Stimulated activated CD4-positive, alpha-beta T cell treated with anti-CD3 and anti-CD28 coated beads, Interleukin-15, amount 100 ng/mL, for 48 hours (primary cell): ENCODE results near the gene CDK2AP2.
"Not testable (repeated sequence)": the region's sequence is repeated elsewhere in the genome, so short reads cannot be mapped to it uniquely, and the experiment has no call there.

Experiments used
- DNase-seq, 2 donors: peaks; one replicate each; pipeline ENCODE4 v3.0.0-alpha.2; 2020; ENCODE audit warnings: low read depth in 2 of 2

Gene CDK2AP2

DNA sequence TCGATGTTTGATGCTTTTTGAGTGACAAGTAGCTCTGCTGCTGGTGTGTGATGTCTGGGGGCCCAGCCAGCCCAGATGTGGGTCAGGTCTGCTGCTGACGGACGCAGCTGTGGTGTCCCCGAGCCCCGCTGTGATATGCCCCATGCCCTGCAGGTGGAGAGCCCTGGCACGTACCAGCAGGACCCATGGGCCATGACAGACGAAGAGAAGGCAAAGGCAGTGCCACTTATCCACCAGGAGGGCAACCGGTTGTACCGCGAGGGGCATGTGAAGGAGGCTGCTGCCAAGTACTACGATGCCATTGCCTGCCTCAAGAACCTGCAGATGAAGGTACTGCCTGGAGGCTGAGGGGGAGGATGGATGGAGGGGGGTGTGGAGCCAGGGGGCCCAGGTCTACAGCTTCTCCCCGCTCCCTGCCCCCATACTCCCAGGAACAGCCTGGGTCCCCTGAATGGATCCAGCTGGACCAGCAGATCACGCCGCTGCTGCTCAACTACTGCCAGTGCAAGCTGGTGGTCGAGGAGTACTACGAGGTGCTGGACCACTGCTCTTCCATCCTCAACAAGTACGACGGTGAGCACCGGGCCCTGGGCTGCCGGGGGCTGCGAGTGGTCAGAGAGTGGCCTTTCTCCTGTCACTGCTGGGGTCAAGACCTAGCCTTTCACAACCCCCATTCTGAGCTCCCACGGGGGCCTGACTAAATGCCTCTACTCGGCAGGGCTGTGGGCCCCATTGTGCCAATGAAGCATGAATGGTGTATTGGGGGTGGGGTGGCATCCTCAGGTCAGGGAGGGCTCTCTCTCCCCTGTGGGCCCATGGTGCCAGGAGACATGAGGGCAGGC lies 17.9 kb downstream of the CDK2AP2 start:
- no peak for DNase-seq

GRCh38 chr11:67489203-67489884 lies 18.6 kb downstream of the CDK2AP2 start:
- DNase-seq = no peak

GRCh38 chr11:67486481-67487195 lies 21.3 kb downstream of the CDK2AP2 start:
- DNase-seq = peak in 1 of 2 donors; percentile 62

GRCh38 chr11:67485873-67486361 lies 22.0 kb downstream of the CDK2AP2 start:
- peak in 1 of 2 donors; percentile 64 for DNase-seq

- peak in 1 of 2 donors; percentile 72 for DNase-seq
Measured at GRCh38 chr11:67484847-67485311, 23.1 kb downstream of the CDK2AP2 start.

DNA sequence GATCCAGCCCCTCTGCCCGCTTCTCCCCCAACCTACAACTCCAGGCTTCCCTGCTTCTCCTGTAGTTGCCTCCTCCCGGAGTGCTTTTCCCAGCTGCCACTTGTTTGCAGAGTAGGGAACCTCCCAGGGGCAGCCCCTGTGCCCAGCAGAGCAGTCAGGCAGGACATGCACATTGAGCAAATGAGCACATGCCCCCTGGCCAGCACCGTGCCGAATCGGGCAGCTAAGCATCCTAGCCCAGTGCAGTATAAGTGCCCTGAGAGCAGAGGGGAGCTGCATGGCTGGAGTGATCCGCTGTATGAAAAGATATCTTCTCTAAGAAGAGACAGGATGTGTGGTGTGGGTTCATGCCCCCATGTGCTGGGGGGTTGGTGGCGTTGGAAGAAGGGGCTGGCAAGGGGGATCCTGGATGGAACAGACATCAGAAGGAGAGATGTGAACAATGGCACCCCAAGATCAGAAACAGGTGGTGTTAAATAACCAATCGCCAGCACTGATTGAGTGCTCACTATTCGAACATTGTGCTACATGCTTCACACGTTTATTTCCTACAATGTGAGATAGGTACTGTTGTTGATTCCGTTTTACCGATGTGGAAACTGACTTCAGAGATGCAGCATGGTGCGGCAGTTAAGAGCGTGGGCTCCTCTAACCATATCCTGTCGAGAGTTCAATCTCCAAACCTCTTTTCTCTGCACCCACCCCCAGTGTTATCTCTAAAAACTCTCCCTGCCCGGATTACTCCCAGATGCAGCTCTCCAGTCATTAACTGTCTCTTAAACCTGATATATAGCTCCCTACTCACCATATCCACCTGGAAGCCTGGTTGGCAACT lies 23.9 kb downstream of the CDK2AP2 start:
- peak in 1 of 2 donors; percentile 49 for DNase-seq

DNA sequence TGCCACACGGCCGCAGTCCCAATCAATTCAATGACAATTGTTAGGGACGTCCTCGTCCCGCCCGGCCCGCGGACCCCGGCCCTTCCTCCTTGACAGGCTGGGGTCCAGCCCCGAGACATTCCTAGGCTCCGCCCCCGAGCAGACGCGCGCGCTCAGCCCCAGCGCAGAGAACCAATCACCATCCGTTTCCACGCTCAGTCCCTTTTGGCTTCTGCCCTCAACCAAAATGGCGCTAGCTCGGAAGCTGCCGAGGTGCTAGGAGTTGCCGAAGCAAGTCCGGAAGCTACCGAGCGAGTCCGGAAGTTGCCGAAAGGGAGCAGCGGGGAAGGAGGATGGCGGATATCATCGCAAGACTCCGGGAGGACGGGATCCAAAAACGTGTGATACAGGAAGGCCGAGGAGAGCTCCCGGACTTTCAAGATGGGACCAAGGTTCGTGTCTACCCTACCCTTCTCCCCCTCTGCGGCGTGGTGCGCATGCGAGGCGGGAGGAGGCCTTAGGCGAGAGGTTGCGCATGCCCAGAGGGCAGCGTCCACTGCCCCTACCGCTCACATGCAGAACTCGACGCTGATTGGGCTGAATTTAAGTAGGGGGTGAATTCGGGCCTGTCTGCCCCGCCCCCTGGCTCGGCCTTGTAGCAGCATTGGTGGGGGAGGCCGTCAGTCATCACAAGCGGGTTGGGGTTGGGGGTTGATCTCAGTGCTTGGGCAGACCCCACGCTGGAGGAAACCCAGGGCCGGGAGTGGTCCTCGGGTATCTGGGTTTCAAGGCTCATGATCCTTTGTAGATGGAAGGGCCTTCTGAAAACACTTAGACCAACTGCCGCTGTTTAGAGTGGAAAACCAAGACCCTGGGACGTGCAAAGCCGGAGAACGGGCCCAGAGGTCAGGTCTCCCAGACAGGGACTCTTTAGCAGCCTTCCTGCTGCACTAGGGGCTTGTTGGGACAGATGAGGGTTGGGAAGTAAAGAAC lies 24.8 kb downstream of the CDK2AP2 start, which contains the start of gene AIP:
Gene AIP, plus strand, starts transcription at position 200 of the 972 bp plus-strand sequence. Its CDS starts 133 bp downstream, at position 333.
- DNase-seq = peak; percentile 97 to 98

- DNase-seq = no peak
Measured at GRCh38 chr11:67482275-67482826, 25.6 kb downstream of the CDK2AP2 start.

DNA sequence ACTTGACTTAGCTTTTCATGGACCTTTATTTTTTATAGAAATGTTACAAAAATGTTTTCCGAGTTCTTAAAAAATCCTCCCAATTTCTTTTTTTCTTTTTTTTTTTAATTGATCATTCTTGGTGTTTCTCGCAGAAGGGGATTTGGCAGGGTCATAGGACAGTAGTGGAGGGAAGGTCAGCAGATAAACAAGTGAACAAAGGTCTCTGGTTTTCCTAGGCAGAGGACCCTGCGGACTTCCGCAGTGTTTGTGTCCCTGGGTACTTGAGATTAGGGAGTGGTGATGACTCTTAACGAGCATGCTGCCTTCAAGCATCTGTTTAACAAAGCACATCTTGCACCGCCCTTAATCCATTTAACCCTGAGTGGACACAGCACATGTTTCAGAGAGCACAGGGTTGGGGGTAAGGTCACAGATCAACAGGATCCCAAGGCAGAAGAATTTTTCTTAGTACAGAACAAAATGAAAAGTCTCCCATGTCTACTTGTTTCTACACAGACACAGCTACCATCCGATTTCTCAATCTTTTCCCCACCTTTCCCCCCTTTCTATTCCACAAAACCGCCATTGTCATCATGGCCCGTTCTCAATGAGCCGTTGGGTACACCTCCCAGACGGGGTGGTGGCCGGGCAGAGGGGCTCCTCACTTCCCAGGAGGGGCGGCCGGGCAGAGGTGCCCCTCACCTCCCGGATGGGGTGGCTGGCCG lies 30.5 kb downstream of the CDK2AP2 start:
- not testable (repeated sequence) for DNase-seq

DNA sequence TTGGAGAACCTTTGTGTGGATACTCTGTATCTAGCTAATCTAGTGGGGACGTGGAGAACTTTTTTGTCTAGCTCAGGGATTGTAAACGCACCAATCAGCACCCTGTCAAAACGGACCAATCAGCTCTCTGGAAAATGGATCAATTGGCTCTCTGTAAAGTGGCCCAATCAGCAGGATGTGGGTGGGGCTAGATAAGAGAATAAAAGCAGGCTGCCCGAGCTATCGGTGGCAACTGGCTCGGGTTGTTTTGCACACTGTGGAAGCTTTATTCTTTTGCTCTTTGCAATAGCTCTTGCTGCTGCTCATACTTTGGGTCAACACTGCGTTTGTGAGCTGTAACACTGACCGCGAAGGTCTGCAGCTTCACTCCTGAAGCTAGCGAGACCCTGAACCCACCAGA lies 31.3 kb downstream of the CDK2AP2 start:
- not testable (repeated sequence) for DNase-seq

GRCh38 chr11:67472882-67473281 lies 35.1 kb downstream of the CDK2AP2 start:
- DNase-seq = no peak

- DNase-seq = no peak
Measured at GRCh38 chr11:67470337-67471002, 37.5 kb downstream of the CDK2AP2 start.

DNA sequence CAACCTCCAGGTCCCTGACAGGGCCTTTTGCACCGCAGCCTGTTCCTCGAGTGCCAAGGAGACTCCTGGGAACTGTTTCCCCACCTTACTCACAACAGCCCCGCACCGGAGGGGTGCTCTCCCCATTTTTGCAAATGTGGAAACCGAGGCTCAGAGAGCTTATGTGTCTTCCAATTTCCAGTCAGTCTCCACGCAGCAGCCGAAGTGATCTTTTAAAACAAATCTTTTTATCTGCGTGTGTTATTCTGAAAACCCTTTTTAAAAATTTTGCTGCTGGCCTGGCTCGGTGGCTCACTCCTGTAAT lies 38.5 kb downstream of the CDK2AP2 start:
- DNase-seq = no peak

- DNase-seq = peak; percentile 88 to 91
Measured at GRCh38 chr11:67468759-67469507, 39.0 kb downstream of the CDK2AP2 start, which contains the start of gene TMEM134. Gene TMEM134, minus strand, starts transcription at chr11:67469251. Its CDS starts 59 bp downstream, at chr11:67469192.

- no peak for DNase-seq
Measured at GRCh38 chr11:67468456-67468758, 39.6 kb downstream of the CDK2AP2 start.

- no peak for DNase-seq
Measured at GRCh38 chr11:67468056-67468455, 39.9 kb downstream of the CDK2AP2 start.

DNA sequence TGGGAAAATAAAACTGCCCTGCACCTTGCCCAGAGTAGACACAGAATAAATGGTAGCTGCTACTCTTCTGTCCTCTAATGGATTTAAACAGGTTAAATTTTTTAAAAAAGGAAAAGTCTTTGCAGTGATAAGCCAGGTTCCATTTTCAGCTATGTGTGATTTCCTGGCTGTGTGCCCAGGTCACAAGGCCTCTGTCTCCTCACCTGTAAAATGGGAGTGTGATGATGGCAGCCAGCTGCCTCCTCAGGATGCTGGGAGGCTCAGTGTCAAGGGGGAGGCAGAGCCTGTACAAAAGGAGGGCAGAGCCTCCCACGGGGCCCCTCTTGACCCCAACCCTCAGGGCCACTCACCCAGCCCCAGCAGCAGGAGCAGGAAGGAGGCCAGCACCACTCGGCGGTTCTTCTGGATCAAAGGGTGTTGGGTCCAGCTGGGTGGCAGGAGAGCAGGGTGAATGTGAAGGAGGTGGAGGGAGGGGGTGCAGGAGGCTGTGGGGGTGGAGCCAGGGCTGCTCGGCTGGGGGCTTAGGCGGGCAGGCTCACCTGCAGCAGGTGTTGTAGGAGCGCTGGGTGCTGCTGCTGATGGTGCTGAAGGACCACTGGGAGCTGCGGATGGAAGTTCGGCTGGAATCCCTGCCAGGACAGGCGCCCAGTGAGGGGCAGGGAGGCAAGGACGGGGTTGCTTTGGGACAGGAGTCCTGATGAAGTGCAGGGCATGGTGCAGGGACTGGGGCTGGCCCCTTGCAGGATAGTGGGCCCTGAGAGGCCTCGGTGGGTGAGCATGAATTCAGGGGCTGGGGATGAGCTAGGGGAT lies 40.8 kb downstream of the CDK2AP2 start:
- DNase-seq = no peak
